Right ventricle myocardium superior (tissue), 1 donor: ENCODE measurements around the gene MYADM. TPM values are rescaled to one million over a fixed set of nuclear protein-coding genes. Genes with fewer than 3 reads are reported as not detected.

Experiments
- ATAC-seq: fragments of 200-7000 bp; cut with Tn5 transposase; one replicate; pipeline ENCODE4 v1.9.1; 2020; ENCODE audit warnings: mild to moderate bottlenecking; ENCODE audit not compliant: poor library complexity
- DNase-seq: peaks from one replicate; pipeline ENCODE4 v3.0.0-alpha.2; 2020
- intact Hi-C: fragments of 100-400 bp; cut with DNase I; formaldehyde crosslinking; loops from one replicate; pipeline ENCODE4 v1.11.2; 2022
- total RNA-seq: library from RNA; stranded (reverse); fragmentation: NEBNext Ultra II Directional; extraction: Animal tissue kit (Norgen Biotek cat#: 25700); gene quantifications from one replicate; pipeline ENCODE4 v1.2.1, GENCODE V29; 2021
- donor health status: DM: no; HTN: yes; CAD: no; lungs with severe emphysema.

MYADM gene
- total RNA-seq, 1 donor from 2014 or later: 115 TPM

DNA sequence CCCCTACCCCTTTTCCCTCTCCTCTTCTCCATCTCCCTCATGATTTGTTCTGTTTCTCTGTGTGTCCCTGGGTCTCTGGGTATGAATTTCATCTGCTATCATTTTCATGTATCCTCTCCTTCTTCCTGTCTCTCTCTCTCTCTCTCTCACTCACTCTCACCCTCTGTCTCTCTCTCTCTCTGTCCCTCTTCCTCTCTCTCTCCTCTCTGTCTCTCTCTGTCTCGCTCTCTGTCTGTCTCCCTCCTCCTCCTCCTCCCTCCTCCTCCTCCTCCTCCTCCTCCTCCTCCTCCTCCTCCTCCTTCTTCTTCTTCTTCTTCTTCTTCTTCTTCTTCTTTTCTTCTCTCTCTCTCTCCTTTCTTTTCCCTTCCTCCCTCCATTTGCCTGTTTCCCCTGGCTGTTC, 38.1 kb downstream of the MYADM start:
- intact Hi-C loops: loop anchor here (5.0 to 10.0 kb wide), 2 partner anchors 61 to 117 kb away; no protein-coding TSS in a partner anchor
- DNase-seq (no peak), ATAC-seq (no peak)

DNA sequence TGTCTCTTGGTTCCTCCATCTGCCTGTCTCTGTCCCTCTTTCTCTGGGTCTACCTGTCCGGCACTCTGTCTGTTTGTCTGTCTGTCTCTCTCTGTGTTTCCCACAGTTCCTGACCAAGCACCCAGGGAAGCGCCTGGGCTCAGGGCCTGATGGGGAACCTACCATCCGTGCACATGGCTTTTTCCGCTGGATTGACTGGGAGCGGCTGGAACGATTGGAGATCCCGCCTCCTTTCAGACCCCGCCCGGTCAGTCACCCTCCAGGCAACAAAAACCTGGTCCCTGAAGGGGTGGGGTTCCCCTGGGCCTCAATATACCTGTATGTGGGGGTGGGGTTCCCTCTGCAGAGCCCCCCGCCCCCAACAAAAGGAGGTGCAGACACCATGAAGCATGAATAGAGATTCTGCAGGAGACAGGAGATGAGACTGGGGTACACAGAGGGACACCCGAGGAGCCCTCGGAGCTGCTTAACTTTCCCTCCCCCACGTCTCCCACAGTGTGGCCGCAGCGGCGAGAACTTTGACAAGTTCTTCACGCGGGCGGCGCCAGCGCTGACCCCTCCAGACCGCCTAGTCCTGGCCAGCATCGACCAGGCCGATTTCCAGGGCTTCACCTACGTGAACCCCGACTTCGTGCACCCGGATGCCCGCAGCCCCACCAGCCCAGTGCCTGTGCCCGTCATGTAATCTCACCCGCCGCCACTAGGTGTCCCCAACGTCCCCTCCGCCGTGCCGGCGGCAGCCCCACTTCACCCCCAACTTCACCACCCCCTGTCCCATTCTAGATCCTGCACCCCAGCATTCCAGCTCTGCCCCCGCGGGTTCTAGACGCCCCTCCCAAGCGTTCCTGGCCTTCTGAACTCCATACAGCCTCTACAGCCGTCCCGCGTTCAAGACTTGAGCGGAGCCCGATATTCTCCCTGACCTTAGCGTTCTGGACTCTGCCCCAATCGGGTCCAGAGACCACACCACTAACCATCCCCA, 38.8 kb downstream of the MYADM start:
- ATAC-seq (peak; percentile 65), DNase-seq (peak; percentile 72)
- intact Hi-C loops: loop anchor here (5.0 to 10.0 kb wide), 2 partner anchors 62 to 116 kb away; no protein-coding TSS in a partner anchor

DNA sequence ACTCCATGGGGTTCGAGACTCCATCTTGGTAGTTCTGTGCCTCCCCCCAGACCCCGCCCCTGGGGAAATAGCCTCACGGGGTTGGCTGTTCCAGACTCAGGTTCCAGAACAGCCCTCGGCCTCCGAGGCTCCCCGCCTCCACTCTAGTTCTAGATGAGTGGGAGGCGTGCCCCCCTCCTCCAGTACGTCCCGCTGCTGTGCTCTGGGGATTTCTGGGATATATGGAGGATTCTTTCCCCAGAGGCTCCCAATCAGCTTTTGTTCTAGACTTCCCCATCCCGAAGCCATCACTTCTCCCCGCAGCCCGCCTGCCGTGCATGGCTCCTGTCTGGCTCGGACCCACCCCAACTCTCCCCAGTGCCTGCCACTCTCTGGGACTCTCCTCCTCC, 39.5 kb downstream of the MYADM start:
- no peak for DNase-seq
- no peak for ATAC-seq
- intact Hi-C loops: loop anchor here (5.0 to 10.0 kb wide), 2 partner anchors 62 to 115 kb away; no protein-coding TSS in a partner anchor

- intact Hi-C loops: loop anchor here (5.0 to 10.0 kb wide), 2 partner anchors 63 to 115 kb away; no protein-coding TSS in a partner anchor
- DNase-seq (no peak), ATAC-seq (no peak)
Observed at GRCh38 chr19:53907690-53908089, 40.0 kb downstream of the MYADM start.

- ATAC-seq (peak; percentile 69), DNase-seq (peak; percentile 54)
- intact Hi-C loops: loop anchor here (5.0 to 10.0 kb wide), 2 partner anchors 64 to 114 kb away; no protein-coding TSS in a partner anchor
Observed at GRCh38 chr19:53908106-53908934, 40.6 kb downstream of the MYADM start.

GRCh38 chr19:53908935-53909415, 41.3 kb downstream of the MYADM start, which contains the start of gene CACNG7:
Gene CACNG7, plus strand, starts transcription at chr19:53909278. Its CDS starts 3,554 bp downstream, at chr19:53912832.
- intact Hi-C loops: loop anchor here (5.0 to 10.0 kb wide), 2 partner anchors 64 to 113 kb away; no protein-coding TSS in a partner anchor
- ATAC-seq (no peak), DNase-seq (no peak)

DNA sequence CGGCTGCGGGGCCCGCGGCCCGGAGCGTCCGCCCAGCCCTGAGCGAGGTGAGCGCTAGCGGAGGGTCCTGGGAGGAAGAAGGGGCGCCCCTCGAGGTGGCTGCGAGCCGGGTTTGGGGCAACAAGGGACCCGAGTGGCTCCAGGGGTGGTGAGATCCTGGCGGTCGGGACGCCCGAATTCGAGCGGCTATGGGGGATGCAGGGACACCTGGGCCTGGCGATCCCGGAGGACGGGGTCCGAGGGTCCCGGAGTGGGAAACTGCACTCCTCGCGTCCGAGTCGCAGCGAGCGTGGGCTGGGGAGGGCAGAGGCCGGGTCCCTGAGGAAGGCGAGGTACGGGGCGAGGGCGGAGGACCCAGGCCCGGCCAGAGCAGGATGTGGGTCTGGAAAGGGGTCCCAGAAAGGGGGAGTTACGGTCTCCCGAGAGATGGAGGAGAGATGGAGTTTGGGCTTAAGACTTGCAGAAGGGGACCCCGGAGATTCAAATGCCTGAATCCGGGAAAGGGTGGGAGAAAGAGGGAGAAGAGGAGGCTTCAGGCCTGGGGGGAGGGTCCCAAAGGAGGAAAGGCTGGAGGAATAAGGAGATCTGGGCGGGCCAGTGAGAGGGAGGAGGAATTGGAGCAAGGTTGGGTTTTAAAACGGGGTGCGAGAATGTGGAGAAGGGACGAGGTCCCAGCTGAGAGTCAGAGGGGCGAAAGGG, 41.9 kb downstream of the MYADM start:
- ATAC-seq (no peak), DNase-seq (no peak)
- intact Hi-C loops: loop anchor here (5.0 to 10.0 kb wide), 2 partner anchors 65 to 113 kb away; no protein-coding TSS in a partner anchor

DNA sequence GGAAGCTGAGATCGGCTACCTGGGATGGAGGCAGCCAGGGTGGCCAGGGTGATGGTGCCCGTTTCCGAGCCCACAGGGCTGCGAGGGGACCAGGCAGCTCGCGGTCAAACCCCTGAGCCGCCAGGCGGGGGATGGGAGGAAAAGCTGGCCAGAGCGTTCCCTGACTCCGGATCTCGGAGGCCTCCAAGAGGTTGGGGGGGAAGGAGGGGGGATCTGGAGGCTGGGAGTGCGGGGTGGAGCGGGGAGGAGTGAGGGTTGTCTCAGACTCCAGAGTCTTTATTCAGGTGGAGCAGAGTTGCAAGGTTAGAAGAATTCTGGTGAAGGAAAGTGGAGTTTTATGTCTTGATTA, 42.5 kb downstream of the MYADM start:
- no peak for DNase-seq
- no peak for ATAC-seq
- intact Hi-C loops: no loop called here

- intact Hi-C loops: no loop called here
- no peak for ATAC-seq
Observed at GRCh38 chr19:53912653-53913052, 45.0 kb downstream of the MYADM start.

DNA sequence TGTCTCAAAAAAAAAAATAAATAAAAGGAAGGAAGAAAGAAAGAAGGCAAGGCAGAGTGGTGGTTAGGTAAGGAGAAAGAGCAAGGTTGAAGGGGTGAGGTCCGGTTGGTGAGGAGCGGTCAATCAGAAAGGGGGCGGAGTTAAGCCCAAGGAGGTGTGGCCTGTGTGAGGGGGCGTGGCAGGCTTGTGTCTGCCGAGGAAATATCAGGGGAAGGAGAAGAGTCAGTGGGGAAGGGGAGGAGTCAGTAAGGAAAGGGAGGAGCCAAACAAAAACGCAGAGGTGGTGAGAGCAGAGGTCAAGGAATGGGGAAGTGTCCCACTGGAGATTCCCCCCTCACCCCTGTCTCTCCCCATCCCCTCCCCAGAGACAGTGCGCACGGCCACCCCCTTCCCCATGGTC, 47.3 kb downstream of the MYADM start:
- intact Hi-C loops: no loop called here
- ATAC-seq: no peak
- DNase-seq: no peak

More at GRCh38 chr19:53912653-53913052, 45.0 kb downstream of the MYADM start:
- DNase-seq: no peak

- DNase-seq (no peak), ATAC-seq (no peak)
- intact Hi-C loops: no loop called here
Observed at GRCh38 chr19:53916004-53916403, 48.3 kb downstream of the MYADM start.

GRCh38 chr19:53917356-53917755, 49.7 kb downstream of the MYADM start:
- ATAC-seq (no peak), DNase-seq (no peak)
- intact Hi-C loops: no loop called here

Other genes with a start within 250 kb of the MYADM start
- gene DPRX, start 235.9 kb upstream of the MYADM start, total RNA-seq: not detected
- gene NLRP12, start 43.6 kb upstream of the MYADM start, total RNA-seq: 0.22 TPM
- not detected for gene PRKCG, start 14.3 kb downstream of the MYADM start, total RNA-seq
- gene CACNG7, start 41.4 kb downstream of the MYADM start, total RNA-seq: not detected
- gene CACNG8, start 95.1 kb downstream of the MYADM start, total RNA-seq: 0.03 TPM
- gene CACNG6, start 123.8 kb downstream of the MYADM start, total RNA-seq: not detected
- gene VSTM1, start 196.0 kb downstream of the MYADM start, total RNA-seq: not detected
- not detected for gene TARM1, start 213.5 kb downstream of the MYADM start, total RNA-seq
- 0.54 TPM for gene OSCAR, start 232.9 kb downstream of the MYADM start, total RNA-seq
- 493 TPM for gene NDUFA3, start 235.0 kb downstream of the MYADM start, total RNA-seq
- gene TFPT, start 247.8 kb downstream of the MYADM start, total RNA-seq: 9.4 TPM
- 39.9 TPM for gene PRPF31, start 247.9 kb downstream of the MYADM start, total RNA-seq